GM23248 (cell line): ENCODE data around the gene CLEC3A.

ENCODE experiments used
- EZH2 ChIP-seq: fragments of 200-600 bp; sonication (generic); IDR thresholded peaks from 2 replicates; pipeline ENCODE4 v1.6.1; 2018; ENCODE audit warnings: antibody characterized with exemption, mild to moderate bottlenecking; ENCODE audit not compliant: insufficient read depth, poor library complexity, severe bottlenecking
- EZH2phosphoT487 ChIP-seq: fragments of 200-600 bp; sonication (generic); IDR thresholded peaks from 2 replicates; pipeline ENCODE4 v1.6.1; 2018; ENCODE audit warnings: antibody characterized with exemption, moderate library complexity, mild to moderate bottlenecking, low read depth; ENCODE audit not compliant: insufficient read depth

DNA sequence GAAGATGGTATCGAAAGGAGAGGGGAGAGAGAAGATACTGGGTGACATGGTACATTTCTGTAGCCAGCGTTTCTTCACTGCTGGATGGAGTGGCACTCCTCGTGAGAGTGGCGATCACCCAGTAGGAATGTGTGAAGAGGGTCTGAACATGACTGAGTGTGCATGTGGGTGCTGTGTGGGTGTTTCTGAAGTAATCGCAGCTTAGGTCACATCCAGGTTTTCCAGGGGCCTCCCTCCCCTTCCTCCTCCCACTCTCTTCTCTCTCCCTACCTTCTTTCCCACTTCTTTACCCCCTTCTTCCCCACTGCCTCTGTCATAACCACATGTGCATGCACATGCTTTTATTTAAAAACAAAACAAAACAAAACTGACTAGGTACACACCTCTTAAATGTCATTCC, 1.8 kb downstream of the CLEC3A start:
- TF ChIP-seq EZH2phosphoT487 (no peak), EZH2 (no peak)
